HCT116 (cell line): Measurements from ENCODE around the gene DUSP28. TPM values are rescaled to one million over a fixed set of nuclear protein-coding genes. Genes with fewer than 3 reads are reported as not detected.

ENCODE experiments used
- ATAC-seq: fragments of 200-7000 bp; cut with Tn5 transposase; 2 replicates; pipeline ENCODE4 v1.9.1; 2020; ENCODE audit warnings: mild to moderate bottlenecking, moderate library complexity
- BruUV-seq: library from RNA; stranded (reverse); fragments of 400-500 nt; replicated peaks from 2 replicates; lab custom pipeline; 2021; lab: Mats Ljungman, UMichigan
- CTCF ChIA-PET: fragments of 300-600 bp; sonication (Branson Sonifier 250); formaldehyde crosslinking; loops from one replicate; lab custom pipeline; 2021; ENCODE audit warnings: antibody characterized with exemption; lab: Charles Lee
- POLR2A ChIA-PET: fragments of 300-600, 350-600 bp; sonication (Branson Sonifier 250); formaldehyde crosslinking; loops from one replicate; lab custom pipeline; 2021; ENCODE audit warnings: antibody characterized with exemption; lab: Charles Lee
- RAD21 ChIA-PET, 2 experiments: fragments of 300-600 bp; sonication (Branson Sonifier 250); formaldehyde crosslinking; loops; one replicate each; lab custom pipeline; 2023; ENCODE audit warnings: low total read pairs in 2 of 2; ENCODE audit not compliant: uncharacterized antibody in 2 of 2, unreplicated experiment in 2 of 2, low non-redundant PET in 1 of 2; lab: Charles Lee
- DNase-seq: peaks from one replicate; pipeline ENCODE4 v3.0.0-alpha.2; 2010; ENCODE audit warnings: low read depth, low spot score
- H2AFZ ChIP-seq: fragments of 200-600 bp; shearing (Covaris generic), sonication (generic); 2 replicates; pipeline ENCODE4 v1.6.1; 2017; ENCODE audit warnings: low read depth, mixed run types, mixed read lengths, antibody characterized with exemption, low read length; ENCODE audit not compliant: poor library complexity, severe bottlenecking
- H3K27ac ChIP-seq: 2 replicates; pipeline ENCODE4 v1.5.1; 2012; ENCODE audit warnings: low read depth, low read length
- H3K27me3 ChIP-seq: fragments of 200-600 bp; sonication (generic); 2 replicates; pipeline ENCODE4 v1.6.1; 2016; ENCODE audit warnings: mixed run types, low read length, mixed read lengths; ENCODE audit not compliant: insufficient read depth
- H3K36me3 ChIP-seq, 2 experiments: fragments of 200-500 bp in 1 of 2; fragments of 200-600 bp in 1 of 2; sonication (Bioruptor generic) in 1 of 2; sonication (generic) in 1 of 2; 2 replicates each; pipeline versions ENCODE4 v1.5.1 to v1.6.1; 2014 to 2016; ENCODE audit warnings: low read length in 2 of 2, inconsistent platforms in 1 of 2, mixed read lengths in 1 of 2, mixed run types in 1 of 2; ENCODE audit not compliant: insufficient read depth in 2 of 2, control insufficient read depth in 1 of 2
- H3K4me1 ChIP-seq, 2 experiments: fragments of 200-600 bp in 1 of 2; sonication (generic) in 1 of 2; 2 replicates each; pipeline versions ENCODE4 v1.5.1 to v1.6.1; 2012 to 2017; ENCODE audit warnings: low read length in 2 of 2, inconsistent platforms in 1 of 2, mild to moderate bottlenecking in 1 of 2, mixed read lengths in 1 of 2, mixed run types in 1 of 2, moderate library complexity in 1 of 2; ENCODE audit not compliant: insufficient read depth in 2 of 2, control insufficient read depth in 1 of 2
- H3K4me2 ChIP-seq: fragments of 200-600 bp; sonication (generic); 2 replicates; pipeline ENCODE4 v1.6.1; 2017; ENCODE audit warnings: mixed run types, low read length, mixed read lengths
- H3K4me3 ChIP-seq, 2 experiments: fragments of 200-600 bp in 1 of 2; sonication (generic) in 1 of 2; replicated peaks in 1 of 2; 2 replicates each; pipeline ENCODE4 v1.5.1; 2011 to 2016; ENCODE audit warnings: low read length in 2 of 2, control low read depth in 1 of 2, low read depth in 1 of 2, mild to moderate bottlenecking in 1 of 2, mixed read lengths in 1 of 2, mixed run types in 1 of 2
- H3K79me2 ChIP-seq: fragments of 200-600 bp; sonication (generic); 2 replicates; pipeline ENCODE4 v1.6.1; 2017; ENCODE audit warnings: mild to moderate bottlenecking, mixed run types, low read length, moderate library complexity, mixed read lengths; ENCODE audit not compliant: insufficient read depth
- H3K9ac ChIP-seq: fragments of 200-600 bp; sonication (generic); 2 replicates; pipeline ENCODE4 v1.6.1; 2016; ENCODE audit warnings: low read length, mixed read lengths
- H3K9me2 ChIP-seq: fragments of 200-600 bp; sonication (generic), shearing (Covaris generic); 2 replicates; pipeline ENCODE4 v1.6.1; 2017; ENCODE audit warnings: mixed run types, mild to moderate bottlenecking, moderate library complexity; ENCODE audit not compliant: insufficient read depth
- H3K9me3 ChIP-seq, 2 experiments: fragments of 200-500 bp in 1 of 2; fragments of 200-600 bp in 1 of 2; sonication (Bioruptor generic) in 1 of 2; sonication (generic) in 1 of 2; 2 replicates each; pipeline ENCODE4 v1.6.1; 2014 to 2017; ENCODE audit warnings: low read length in 2 of 2, mixed read lengths in 2 of 2, inconsistent platforms in 1 of 2, low read depth in 1 of 2, mild to moderate bottlenecking in 1 of 2, mixed run types in 1 of 2, moderate library complexity in 1 of 2; ENCODE audit not compliant: control insufficient read depth in 1 of 2, insufficient read depth in 1 of 2
- H4K20me1 ChIP-seq: fragments of 200-600 bp; sonication (generic), shearing (Covaris generic); 2 replicates; pipeline ENCODE4 v1.6.1; 2017; ENCODE audit warnings: mixed run types, mild to moderate bottlenecking, moderate library complexity; ENCODE audit not compliant: insufficient read depth
- CBX3 ChIP-seq: IDR thresholded peaks from 2 replicates; pipeline ENCODE4 v1.6.1; 2012; ENCODE audit warnings: low read depth
- CEBPB ChIP-seq: IDR thresholded peaks from 2 replicates; pipeline ENCODE4 v1.6.1; 2012; ENCODE audit warnings: low read depth
- EZH2phosphoT487 ChIP-seq: fragments of 200-600 bp; IDR thresholded peaks from 2 replicates; pipeline ENCODE4 v1.6.1; 2018; ENCODE audit warnings: antibody characterized with exemption, borderline replicate concordance
- FOSL1 ChIP-seq: IDR thresholded peaks from 2 replicates; pipeline ENCODE4 v1.6.1; 2012; ENCODE audit warnings: low read depth
- JUND ChIP-seq: IDR thresholded peaks from 2 replicates; pipeline ENCODE4 v1.6.1; 2012
- POLR2AphosphoS5 ChIP-seq: IDR thresholded peaks from 2 replicates; pipeline ENCODE4 v1.6.1; 2011; ENCODE audit warnings: mild to moderate bottlenecking, low read depth, low read length, moderate library complexity
- RAD21 ChIP-seq: IDR thresholded peaks from 2 replicates; pipeline ENCODE4 v1.6.1; 2012; ENCODE audit warnings: low read depth, mild to moderate bottlenecking
- REST ChIP-seq: IDR thresholded peaks from 2 replicates; pipeline ENCODE4 v1.6.1; 2012; ENCODE audit warnings: low read depth
- SP1 ChIP-seq: IDR thresholded peaks from 2 replicates; pipeline ENCODE4 v1.6.1; 2012; ENCODE audit warnings: low read depth
- SRF ChIP-seq: IDR thresholded peaks from 2 replicates; pipeline ENCODE4 v1.6.1; 2012; ENCODE audit warnings: low read depth
- TCF7L2 ChIP-seq: IDR thresholded peaks from 2 replicates; pipeline ENCODE4 v1.7.0; 2011; ENCODE audit warnings: borderline replicate concordance, inconsistent platforms; ENCODE audit not compliant: insufficient read depth, insufficient read length; ENCODE audit errors: extremely low read depth
- ZFX ChIP-seq: fragments of 450-650 bp; IDR thresholded peaks from 2 replicates; pipeline ENCODE4 v1.6.1; 2017
- intact Hi-C: fragments of 100-400 bp; cut with micrococcal nuclease; formaldehyde crosslinking; loops from 2 replicates; pipeline ENCODE4 v1.10.0; 2022
- total RNA-seq: library from RNA; stranded (reverse); gene quantifications from one replicate; pipeline ENCODE4 v1.2.1, GENCODE V29; 2021; ENCODE audit not compliant: unreplicated experiment
- TF ChIP-seq, protein P1 (sequence below), 3 experiments: fragments of 200-600 bp in 1 of 3; sonication (generic) in 1 of 3; IDR thresholded peaks in 2 of 3; conservative IDR thresholded peaks in 1 of 3; 2 replicates each; pipeline ENCODE4 v1.5.1; 2012 to 2017; ENCODE audit warnings: low read depth in 2 of 3, low read length in 2 of 3, antibody characterized with exemption in 1 of 3, borderline replicate concordance in 1 of 3, control low read depth in 1 of 3, mild to moderate bottlenecking in 1 of 3, mixed read lengths in 1 of 3, mixed run types in 1 of 3, moderate library complexity in 1 of 3; ENCODE audit not compliant: insufficient read depth in 1 of 3
- TF ChIP-seq, protein P2 (sequence below): IDR thresholded peaks from 2 replicates; pipeline ENCODE4 v1.6.1; 2012
- TF ChIP-seq, protein P3 (sequence below): IDR thresholded peaks from 2 replicates; pipeline ENCODE4 v1.6.1; 2012

DUSP28 gene
- total RNA-seq, 1 experiment from 2014 or later, result 5.6 TPM

- Histone ChIP-seq H3K4me1 (no peaks in the 10 kb centered on the region), H4K20me1 (no peaks in the 10 kb centered on the region), H3K9me3 (no peaks in the 10 kb centered on the region), H3K9me2 (no peaks in the 10 kb centered on the region), H3K79me2 (peaks cover 13% of the 10 kb centered on the region), H3K9ac (no peak overlapping the region), H3K4me3 (no peak overlapping the region), H3K27ac (no peak overlapping the region), H3K27me3 (no peaks in the 10 kb centered on the region), H3K4me2 (no peak overlapping the region), H3K36me3 (peaks cover 3 to 9% of the 10 kb centered on the region in 2 experiments; a peak in 3 of 4 replicates), H2AFZ (no peak overlapping the region)
- DNase-seq, result no peak
- ATAC-seq, result no peak
- BruUV-seq, result no TSS peak
- RAD21 ChIA-PET, result no interaction called here
- TF ChIP-seq POLR2AphosphoS5 (no peak), EZH2phosphoT487 (no peak), SRF (no peak), CEBPB (no peak), REST (no peak), JUND (no peak), RAD21 (no peak), CBX3 (no peak), SP1 (no peak), ZFX (no peak), FOSL1 (no peak), TCF7L2 (no peak)
- TF ChIP-seq, protein P1, sequence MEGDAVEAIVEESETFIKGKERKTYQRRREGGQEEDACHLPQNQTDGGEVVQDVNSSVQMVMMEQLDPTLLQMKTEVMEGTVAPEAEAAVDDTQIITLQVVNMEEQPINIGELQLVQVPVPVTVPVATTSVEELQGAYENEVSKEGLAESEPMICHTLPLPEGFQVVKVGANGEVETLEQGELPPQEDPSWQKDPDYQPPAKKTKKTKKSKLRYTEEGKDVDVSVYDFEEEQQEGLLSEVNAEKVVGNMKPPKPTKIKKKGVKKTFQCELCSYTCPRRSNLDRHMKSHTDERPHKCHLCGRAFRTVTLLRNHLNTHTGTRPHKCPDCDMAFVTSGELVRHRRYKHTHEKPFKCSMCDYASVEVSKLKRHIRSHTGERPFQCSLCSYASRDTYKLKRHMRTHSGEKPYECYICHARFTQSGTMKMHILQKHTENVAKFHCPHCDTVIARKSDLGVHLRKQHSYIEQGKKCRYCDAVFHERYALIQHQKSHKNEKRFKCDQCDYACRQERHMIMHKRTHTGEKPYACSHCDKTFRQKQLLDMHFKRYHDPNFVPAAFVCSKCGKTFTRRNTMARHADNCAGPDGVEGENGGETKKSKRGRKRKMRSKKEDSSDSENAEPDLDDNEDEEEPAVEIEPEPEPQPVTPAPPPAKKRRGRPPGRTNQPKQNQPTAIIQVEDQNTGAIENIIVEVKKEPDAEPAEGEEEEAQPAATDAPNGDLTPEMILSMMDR (IDR thresholded peaks at IDR 0.05 in 2 of 3, conservative IDR thresholded peaks at IDR 0.05 in 1 of 3; ENCODE audit: borderline replicate concordance in 1 of 3, insufficient read depth in 1 of 3, low read depth in 2 of 3, low read length in 2 of 3), result no peak
- TF ChIP-seq, protein P2, sequence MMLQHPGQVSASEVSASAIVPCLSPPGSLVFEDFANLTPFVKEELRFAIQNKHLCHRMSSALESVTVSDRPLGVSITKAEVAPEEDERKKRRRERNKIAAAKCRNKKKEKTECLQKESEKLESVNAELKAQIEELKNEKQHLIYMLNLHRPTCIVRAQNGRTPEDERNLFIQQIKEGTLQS, result no peak
- TF ChIP-seq, protein P3, sequence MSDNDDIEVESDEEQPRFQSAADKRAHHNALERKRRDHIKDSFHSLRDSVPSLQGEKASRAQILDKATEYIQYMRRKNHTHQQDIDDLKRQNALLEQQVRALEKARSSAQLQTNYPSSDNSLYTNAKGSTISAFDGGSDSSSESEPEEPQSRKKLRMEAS, result no peak
- CTCF ChIA-PET, result no interaction called here
- intact Hi-C loops, result no loop called here
- POLR2A ChIA-PET, result no interaction called here
Measured at GRCh38 chr2:240593703-240594451, 33.7 kb downstream of the DUSP28 start.
